Endothelial cell of umbilical vein (primary cell): ENCODE results near the gene THRSP. TPM values are rescaled to one million over a fixed set of nuclear protein-coding genes. Genes with fewer than 3 reads are reported as not detected.

Experiments
- BruUV-seq: library from RNA; stranded (reverse); fragments of 400-500 nt; replicated peaks from 2 replicates; lab custom pipeline; 2021; lab: Mats Ljungman, UMichigan
- CTCF ChIA-PET: fragments of 300-600, 350-600 bp; sonication (Branson Sonifier 250); formaldehyde crosslinking; loops from one replicate; lab custom pipeline; 2021; ENCODE audit warnings: antibody characterized with exemption, inconsistent platforms; lab: Charles Lee
- POLR2A ChIA-PET: fragments of 300-600, 350-600 bp; sonication (Branson Sonifier 250); formaldehyde crosslinking; loops from one replicate; lab custom pipeline; 2021; ENCODE audit warnings: antibody characterized with exemption, inconsistent platforms; lab: Charles Lee
- DNase-seq: peaks from one replicate; pipeline ENCODE4 v3.0.0-alpha.2; 2011; ENCODE audit warnings: low read depth, low spot score
- FAIRE-seq: peaks from 2 replicates; lab custom pipeline; 2011; peaks lifted over from hg19 to GRCh38; lab: Jason Lieb, UNC
- H2AFZ ChIP-seq: 2 replicates; pipeline ENCODE4 v1.6.0; 2012; ENCODE audit warnings: low read depth, low read length, control low read depth, inconsistent platforms
- H3K27ac ChIP-seq: 2 replicates; pipeline ENCODE4 v1.5.1; 2011; ENCODE audit warnings: low read depth, mild to moderate bottlenecking, control low read depth, low read length, moderate library complexity; ENCODE audit not compliant: insufficient read depth
- H3K27me3 ChIP-seq, 2 experiments: 2 replicates each; pipeline versions ENCODE4 v1.6.0 to v1.6.1; 2011; ENCODE audit warnings: low read length in 2 of 2, mixed read lengths in 1 of 2; ENCODE audit not compliant: control insufficient read depth in 2 of 2, insufficient read depth in 2 of 2
- H3K36me3 ChIP-seq, 2 experiments: 2 replicates in 1 of 2; 3 replicates in 1 of 2; pipeline ENCODE4 v1.5.1; 2011; ENCODE audit warnings: low read length in 2 of 2, mild to moderate bottlenecking in 1 of 2, moderate library complexity in 1 of 2; ENCODE audit not compliant: control insufficient read depth in 2 of 2, insufficient read depth in 2 of 2; ENCODE audit errors: extremely low read depth in 1 of 2
- H3K4me1 ChIP-seq: 3 replicates; pipeline ENCODE4 v1.5.1; 2011; ENCODE audit warnings: mild to moderate bottlenecking, low read length; ENCODE audit not compliant: control insufficient read depth, insufficient read depth; ENCODE audit errors: extremely low read depth
- H3K4me2 ChIP-seq: 2 replicates; pipeline ENCODE4 v1.6.1; 2011; ENCODE audit warnings: low read length, control low read depth, mixed read lengths; ENCODE audit not compliant: insufficient read depth
- H3K4me3 ChIP-seq, 3 experiments: fragments of 200-600 bp in 1 of 3; sonication (generic), shearing (Covaris generic) in 1 of 3; replicated peaks in 1 of 3; 2 replicates each; pipeline ENCODE4 v1.5.1; 2011 to 2016; ENCODE audit warnings: control low read depth in 3 of 3, low read length in 3 of 3, mild to moderate bottlenecking in 2 of 3, inconsistent platforms in 1 of 3, low read depth in 1 of 3, moderate library complexity in 1 of 3; ENCODE audit not compliant: insufficient read depth in 1 of 3
- H3K79me2 ChIP-seq: 2 replicates; pipeline ENCODE4 v1.6.0; 2012; ENCODE audit warnings: low read length, inconsistent platforms; ENCODE audit not compliant: control insufficient read depth, insufficient read depth
- H3K9ac ChIP-seq: replicated peaks from 2 replicates; pipeline ENCODE3; 2011; ENCODE audit warnings: low read length, control low read depth; ENCODE audit not compliant: insufficient read depth; ENCODE audit errors: extremely low read depth
- H3K9me1 ChIP-seq: replicated peaks from 3 replicates; pipeline ENCODE4 v1.6.0; 2011; ENCODE audit warnings: mild to moderate bottlenecking, low read length; ENCODE audit not compliant: control insufficient read depth, insufficient read depth; ENCODE audit errors: extremely low read depth
- H3K9me3 ChIP-seq: replicated peaks from 2 replicates; pipeline ENCODE4 v1.5.1; 2012; ENCODE audit warnings: low read length, inconsistent platforms; ENCODE audit not compliant: control insufficient read depth, insufficient read depth
- H4K20me1 ChIP-seq: replicated peaks from 2 replicates; pipeline ENCODE3; 2011; ENCODE audit warnings: mild to moderate bottlenecking, low read length; ENCODE audit not compliant: control insufficient read depth, insufficient read depth; ENCODE audit errors: extremely low read depth
- CTCF ChIP-seq, 2 donors: IDR thresholded peaks; 1 replicate in 1 of 2; 2 replicates in 1 of 2; pipeline ENCODE4 v1.5.1; 2011; ENCODE audit warnings: low read length in 2 of 2, mild to moderate bottlenecking in 2 of 2, moderate library complexity in 2 of 2, control low read depth in 1 of 2, inconsistent platforms in 1 of 2, low read depth in 1 of 2; ENCODE audit not compliant: insufficient read depth in 1 of 2; ENCODE audit errors: extremely low read depth in 1 of 2
- EZH2 ChIP-seq: IDR thresholded peaks from 2 replicates; pipeline ENCODE4 v1.6.1; 2012; ENCODE audit warnings: borderline replicate concordance, low read depth, mild to moderate bottlenecking, moderate library complexity, low read length, inconsistent platforms; ENCODE audit not compliant: severe bottlenecking
- FOS ChIP-seq: IDR thresholded peaks from 2 replicates; pipeline ENCODE4 v1.6.1; 2011; ENCODE audit warnings: mild to moderate bottlenecking, low read length, moderate library complexity, borderline replicate concordance; ENCODE audit not compliant: insufficient read depth
- GATA2 ChIP-seq: IDR thresholded peaks from 2 replicates; pipeline ENCODE4 v1.7.0; 2011; ENCODE audit warnings: low read depth, mild to moderate bottlenecking, moderate library complexity, mixed read lengths, low read length; ENCODE audit not compliant: insufficient read length, insufficient read depth
- JUN ChIP-seq: IDR thresholded peaks from 2 replicates; pipeline ENCODE4 v1.6.1; 2011; ENCODE audit warnings: borderline replicate concordance, low read depth; ENCODE audit not compliant: insufficient read length, insufficient read depth
- MAX ChIP-seq: IDR thresholded peaks from 2 replicates; pipeline ENCODE4 v1.6.1; 2011; ENCODE audit not compliant: insufficient read depth, insufficient read length
- MYC ChIP-seq: IDR thresholded peaks from one replicate; pipeline ENCODE4 v1.6.1; 2011; ENCODE audit warnings: mild to moderate bottlenecking, low read depth, low read length
- POLR2A ChIP-seq: IDR thresholded peaks from 2 replicates; pipeline ENCODE4 v1.6.1; 2012; ENCODE audit warnings: low read depth, mild to moderate bottlenecking, control low read depth, low read length
- POLR2AphosphoS5 ChIP-seq: IDR thresholded peaks from 2 replicates; pipeline ENCODE4 v1.6.1; 2012; ENCODE audit warnings: low read depth, mild to moderate bottlenecking, control low read depth, low read length, moderate library complexity; ENCODE audit not compliant: insufficient read depth
- dilution Hi-C: fragments of 300-500 bp; cut with MboI; formaldehyde crosslinking; loops from one replicate; pipeline ENCODE4 v1.15.0; 2019; ENCODE audit warnings: low sequenced_read_pairs; ENCODE audit not compliant: extremely low pct_ligation_motif_present
- intact Hi-C: fragments of 100-400 bp; cut with micrococcal nuclease; formaldehyde crosslinking; loops from one replicate; pipeline ENCODE4 v1.10.0; 2022
- polyA plus RNA-seq, 4 experiments: library from polyadenylated mRNA; depleted of rRNA in 3 of 4; stranded (reverse) in 3 of 4; unstranded in 1 of 4; fragments of >200 nt; gene quantifications; 2 replicates each; pipeline versions ENCODE4 v1.2.1 to v1.2.3, GENCODE V29; 2011 to 2012; ENCODE audit warnings: missing spikeins in 1 of 4
- total RNA-seq: library from RNA; stranded (reverse); gene quantifications from 2 replicates; pipeline ENCODE4 v1.2.3, GENCODE V29; 2021

Gene THRSP
- total and polyA plus RNA-seq, 2 donors (not counting 3 experiments of a cell fraction or from before 2014, with no cell fraction given), result not detected

GRCh38 chr11:78044706-78045105, 19.0 kb upstream of the THRSP start:
- Histone ChIP-seq H3K27ac (no peak overlapping the region), H3K4me2 (no peak overlapping the region), H3K9me1 (no peaks in the 10 kb centered on the region), H3K4me3 (no peak overlapping the region), H4K20me1 (no peaks in the 10 kb centered on the region), H2AFZ (no peak overlapping the region), H3K4me1 (peaks cover 21% of the 10 kb centered on the region), H3K36me3 (no peaks in the 10 kb centered on the region), H3K9ac (no peak overlapping the region), H3K79me2 (no peaks in the 10 kb centered on the region), H3K9me3 (no peaks in the 10 kb centered on the region), H3K27me3 (no peaks in the 10 kb centered on the region)
- no peak for DNase-seq
- ChIA-PET POLR2A (interaction anchor here (0.9 kb wide), 1 partner anchor 223 kb away, joined by 3 read pairs; no protein-coding TSS in a partner anchor), CTCF (interaction anchor here (1.1 to 4.9 kb wide), 7 partner anchors 13 to 520 kb away, joined by 3 to 37 read pairs (median 28); partner anchors contain the start of gene INTS4)
- FAIRE-seq, result no peak
- dilution Hi-C loops, result no loop called here
- TF ChIP-seq GATA2 (no peak), FOS (no peak), POLR2A (no peak), CTCF (IDR thresholded peaks at IDR 0.05; ENCODE audit: extremely low read depth in 1 of 2, insufficient read depth in 1 of 2, low read depth in 1 of 2, low read length in 2 of 2) (no peak), POLR2AphosphoS5 (no peak), MAX (no peak), MYC (no peak), EZH2 (no peak), JUN (no peak)
- no TSS peak for BruUV-seq
- intact Hi-C loops, result no loop called here
